BLaER1 (cell line): ENCODE measurements around the gene ASB3.
"Not testable (repeated sequence)": the region's sequence is repeated elsewhere in the genome, so short reads cannot be mapped to it uniquely, and the experiment has no call there.

ENCODE experiments used
- H3K27ac ChIP-seq: shearing (Covaris generic); formaldehyde crosslinking; 2 replicates; pipeline ENCODE4 v1.8.1; 2022
- H3K27me3 ChIP-seq: shearing (Covaris generic); formaldehyde crosslinking; 2 replicates; pipeline ENCODE4 v1.8.1; 2022
- H3K36me3 ChIP-seq: shearing (Covaris generic); formaldehyde crosslinking; 2 replicates; pipeline ENCODE4 v1.8.1; 2022
- H3K4me1 ChIP-seq: shearing (Covaris generic); formaldehyde crosslinking; 2 replicates; pipeline ENCODE4 v1.8.1; 2022
- H3K4me2 ChIP-seq: shearing (Covaris generic); formaldehyde crosslinking; 2 replicates; pipeline ENCODE4 v1.8.1; 2022
- H3K4me3 ChIP-seq: shearing (Covaris generic); formaldehyde crosslinking; 2 replicates; pipeline ENCODE4 v1.8.1; 2022
- H3K9ac ChIP-seq: shearing (Covaris generic); formaldehyde crosslinking; 2 replicates; pipeline ENCODE4 v1.8.1; 2022
- H3K9me3 ChIP-seq: shearing (Covaris generic); formaldehyde crosslinking; 2 replicates; pipeline ENCODE4 v1.8.1; 2022
- H4K20me1 ChIP-seq: shearing (Covaris generic); formaldehyde crosslinking; 2 replicates; pipeline ENCODE4 v1.8.1; 2022
- Cebpa-rat ChIP-seq: shearing (Covaris generic); IDR thresholded peaks from 2 replicates; pipeline ENCODE4 v1.8.1; 2022

The ASB3 gene

GRCh38 chr2:53744395-53745065 is 42.2 kb downstream of the ASB3 start:
- Histone ChIP-seq H3K36me3 (peaks cover 44% of the 10 kb centered on the region), H3K4me2 (no peak overlapping the region), H3K9me3 (no peaks in the 10 kb centered on the region), H4K20me1 (no peaks in the 10 kb centered on the region), H3K27me3 (no peaks in the 10 kb centered on the region), H3K27ac (no peak overlapping the region), H3K4me1 (peaks cover 7% of the 10 kb centered on the region), H3K4me3 (no peak overlapping the region), H3K9ac (no peak overlapping the region)
- no peak for TF ChIP-seq Cebpa-rat

- Histone ChIP-seq H4K20me1 (no peaks in the 10 kb centered on the region), H3K9me3 (peaks cover 5% of the 10 kb centered on the region; the same call in 1 of the 2 replicates), H3K27ac (no peak overlapping the region), H3K4me2 (no peak overlapping the region), H3K4me3 (no peak overlapping the region), H3K36me3 (peaks cover 48% of the 10 kb centered on the region), H3K9ac (no peak overlapping the region), H3K4me1 (peaks cover 7% of the 10 kb centered on the region), H3K27me3 (no peaks in the 10 kb centered on the region)
- TF ChIP-seq Cebpa-rat, result no peak
Measured at GRCh38 chr2:53740170-53740569, 46.6 kb downstream of the ASB3 start.

GRCh38 chr2:53739032-53739431 is 47.7 kb downstream of the ASB3 start:
- no peak overlapping the region for H3K4me3 ChIP-seq
- peaks cover 4% of the 10 kb centered on the region for H3K4me1 ChIP-seq
- H3K9me3 ChIP-seq, result peaks cover 13% of the 10 kb centered on the region
- H3K27ac ChIP-seq, result no peak overlapping the region
- no peak overlapping the region for H3K4me2 ChIP-seq
- H3K36me3 ChIP-seq, result peaks cover 58% of the 10 kb centered on the region
- no peak for TF ChIP-seq Cebpa-rat
- H3K9ac ChIP-seq, result no peak overlapping the region
- no peaks in the 10 kb centered on the region for H4K20me1 ChIP-seq
- H3K27me3 ChIP-seq, result no peaks in the 10 kb centered on the region

- H3K4me3 ChIP-seq, result no peak overlapping the region
- peaks cover 12% of the 10 kb centered on the region for H3K4me1 ChIP-seq
- no peaks in the 10 kb centered on the region for H3K27me3 ChIP-seq
- no peak overlapping the region for H3K4me2 ChIP-seq
- no peak overlapping the region for H3K9ac ChIP-seq
- TF ChIP-seq Cebpa-rat, result no peak
- no peak overlapping the region for H3K27ac ChIP-seq
- peaks cover 57% of the 10 kb centered on the region for H3K36me3 ChIP-seq
- H3K9me3 ChIP-seq, result peaks cover 13% of the 10 kb centered on the region
- H4K20me1 ChIP-seq, result no peaks in the 10 kb centered on the region
Measured at GRCh38 chr2:53737091-53737490, 49.7 kb downstream of the ASB3 start.

- Histone ChIP-seq H3K36me3 (peaks cover 55% of the 10 kb centered on the region), H3K27me3 (no peaks in the 10 kb centered on the region), H3K9me3 (peaks cover 20% of the 10 kb centered on the region), H4K20me1 (no peaks in the 10 kb centered on the region), H3K9ac (no peak overlapping the region), H3K4me1 (peaks cover 11% of the 10 kb centered on the region), H3K4me2 (no peak overlapping the region), H3K27ac (no peak overlapping the region), H3K4me3 (no peak overlapping the region)
- TF ChIP-seq Cebpa-rat, result no peak
Measured at GRCh38 chr2:53729143-53729762, 57.5 kb downstream of the ASB3 start.

GRCh38 chr2:53727921-53728320 is 58.8 kb downstream of the ASB3 start:
- Histone ChIP-seq H4K20me1 (peaks cover 6% of the 10 kb centered on the region; the same call in 1 of the 2 replicates), H3K36me3 (peaks cover 43% of the 10 kb centered on the region), H3K9me3 (peaks cover 20% of the 10 kb centered on the region), H3K27ac (no peak overlapping the region), H3K4me3 (no peak overlapping the region), H3K4me1 (no peaks in the 10 kb centered on the region), H3K9ac (no peak overlapping the region), H3K4me2 (no peak overlapping the region), H3K27me3 (no peaks in the 10 kb centered on the region)
- TF ChIP-seq Cebpa-rat, result no peak

- Histone ChIP-seq H3K4me2 (no peak overlapping the region), H3K4me3 (no peak overlapping the region), H3K9me3 (peaks cover 8% of the 10 kb centered on the region; the same call in 1 of the 2 replicates), H3K4me1 (no peaks in the 10 kb centered on the region), H4K20me1 (peaks cover 16% of the 10 kb centered on the region; the same call in 1 of the 2 replicates), H3K36me3 (peaks cover 33% of the 10 kb centered on the region), H3K27me3 (no peaks in the 10 kb centered on the region), H3K27ac (no peak overlapping the region), H3K9ac (no peak overlapping the region)
- TF ChIP-seq Cebpa-rat, result no peak
Measured at GRCh38 chr2:53725662-53726061, 61.1 kb downstream of the ASB3 start.

- Histone ChIP-seq H3K27ac (no peak overlapping the region), H3K36me3 (peaks cover 31% of the 10 kb centered on the region), H3K9me3 (0 out of 2 replicates have a peak, but pooled peaks cover 4% of the 10 kb centered on the region), H3K4me1 (no peaks in the 10 kb centered on the region), H3K9ac (no peak overlapping the region), H3K27me3 (no peaks in the 10 kb centered on the region), H3K4me2 (no peak overlapping the region), H3K4me3 (no peak overlapping the region), H4K20me1 (peaks cover 16% of the 10 kb centered on the region; the same call in 1 of the 2 replicates)
- TF ChIP-seq Cebpa-rat, result no peak
Measured at GRCh38 chr2:53724536-53724935, 62.2 kb downstream of the ASB3 start.

GRCh38 chr2:53720944-53721343 is 65.8 kb downstream of the ASB3 start:
- peaks cover 16% of the 10 kb centered on the region; the same call in 1 of the 2 replicates for H4K20me1 ChIP-seq
- H3K27ac ChIP-seq, H3K9ac ChIP-seq, H3K27me3 ChIP-seq, H3K4me3 ChIP-seq, H3K4me1 ChIP-seq, H3K4me2 ChIP-seq: not testable (repeated sequence)
- H3K9me3 ChIP-seq, result peaks cover 11% of the 10 kb centered on the region; the same call in 1 of the 2 replicates
- peaks cover 44% of the 10 kb centered on the region for H3K36me3 ChIP-seq

- H3K27ac ChIP-seq, result no peak overlapping the region
- H3K27me3 ChIP-seq, result no peaks in the 10 kb centered on the region
- H3K4me3 ChIP-seq, result no peak overlapping the region
- H3K36me3 ChIP-seq, result peaks cover 65% of the 10 kb centered on the region
- no peaks in the 10 kb centered on the region for H3K4me1 ChIP-seq
- TF ChIP-seq Cebpa-rat, result no peak
- no peak overlapping the region for H3K9ac ChIP-seq
- peaks cover 18% of the 10 kb centered on the region for H3K9me3 ChIP-seq
- H4K20me1 ChIP-seq, result no peaks in the 10 kb centered on the region
- H3K4me2 ChIP-seq, result no peak overlapping the region
Measured at GRCh38 chr2:53715568-53715967, 71.2 kb downstream of the ASB3 start.
